Islet precursor cell (in vitro differentiated cells): ENCODE data around the gene BMPR1B.
A peak's percentile ranks its signal among the peaks of the same experiment; 100 is the strongest.

Experiments
- DNase-seq: peaks from one replicate; pipeline ENCODE4 v3.0.0-alpha.2; 2018

The BMPR1B gene

GRCh38 chr4:94757192-94758140 lies at the start of gene BMPR1B:
Gene BMPR1B, plus strand, starts transcription at chr4:94757955. Its CDS starts 346,470 bp downstream, at chr4:95104425.
- peak; percentile 67 for DNase-seq

- DNase-seq = no peak
Measured at GRCh38 chr4:94711635-94712034, 46.1 kb upstream of the BMPR1B start.

- no peak for DNase-seq
Measured at GRCh38 chr4:94714365-94715160, 43.2 kb upstream of the BMPR1B start.

GRCh38 chr4:94715726-94716125 lies 42.0 kb upstream of the BMPR1B start:
- no peak for DNase-seq

GRCh38 chr4:94721310-94721709 lies 36.4 kb upstream of the BMPR1B start:
- no peak for DNase-seq

GRCh38 chr4:94722270-94722669 lies 35.5 kb upstream of the BMPR1B start:
- DNase-seq = no peak

- no peak for DNase-seq
Measured at GRCh38 chr4:94722748-94723147, 35.0 kb upstream of the BMPR1B start.

- DNase-seq = no peak
Measured at GRCh38 chr4:94724016-94724790, 33.6 kb upstream of the BMPR1B start.

- DNase-seq = no peak
Measured at GRCh38 chr4:94726524-94727123, 31.1 kb upstream of the BMPR1B start.

- no peak for DNase-seq
Measured at GRCh38 chr4:94728056-94728766, 29.5 kb upstream of the BMPR1B start.

GRCh38 chr4:94732358-94732698 lies 25.4 kb upstream of the BMPR1B start:
- no peak for DNase-seq

- no peak for DNase-seq
Measured at GRCh38 chr4:94739741-94740140, 18.0 kb upstream of the BMPR1B start.

- DNase-seq = no peak
Measured at GRCh38 chr4:94741304-94741703, 16.5 kb upstream of the BMPR1B start.

GRCh38 chr4:94743838-94744237 lies 13.9 kb upstream of the BMPR1B start:
- DNase-seq = no peak

GRCh38 chr4:94744850-94745249 lies 12.9 kb upstream of the BMPR1B start:
- DNase-seq = no peak

GRCh38 chr4:94746746-94747145 lies 11.0 kb upstream of the BMPR1B start:
- DNase-seq = no peak

- peak; percentile 81 for DNase-seq
Measured at GRCh38 chr4:94758141-94758699, 465 bp downstream of the BMPR1B start.

GRCh38 chr4:94758700-94759399 lies 1.1 kb downstream of the BMPR1B start:
- DNase-seq = peak; percentile 58

- no peak for DNase-seq
Measured at GRCh38 chr4:94759767-94760211, 2.0 kb downstream of the BMPR1B start.

- DNase-seq = no peak
Measured at GRCh38 chr4:94762326-94762725, 4.6 kb downstream of the BMPR1B start.

GRCh38 chr4:94763005-94763404 lies 5.2 kb downstream of the BMPR1B start:
- DNase-seq = no peak
